ENCODE results near the gene KRT81. TPM values are rescaled to one million over a fixed set of nuclear protein-coding genes. Genes with fewer than 3 reads are reported as not detected.

Gene KRT81
- total RNA-seq (2014; rRNA removed; shearing (Covaris generic)) (0.11 TPM in 1 of 2 replicates, not detected in the other), polyA plus RNA-seq (2016; fragmentation: Nextera tagmentation; extraction: Ambion mirVana) (0.34 and 0.95 TPM in 2 replicates)

- H3K79me2 ChIP-seq (ENCODE audit: insufficient read depth), result no peaks in the 10 kb centered on the region
- no peaks in the 10 kb centered on the region for H3K36me3 ChIP-seq (ENCODE audit: low read depth)
- H3K9me3 ChIP-seq (ENCODE audit: low read depth), result no peaks in the 10 kb centered on the region
- DNase-seq, result no peak
- no peaks in the 10 kb centered on the region for H3K9me2 ChIP-seq (ENCODE audit: insufficient read depth)
- H2AFZ ChIP-seq, result no peak within 1 kb of the TSS
- H3K4me2 ChIP-seq (ENCODE audit: unreplicated experiment), result no peak within 1 kb of the TSS
- no peak within 1 kb of the TSS for H3K4me3 ChIP-seq
- H3K9ac ChIP-seq, result no peak within 1 kb of the TSS
- H3K27ac ChIP-seq, result no peak within 1 kb of the TSS
- TF ChIP-seq EZH2 (IDR thresholded peaks at IDR 0.05; ENCODE audit: insufficient read depth, poor library complexity, severe bottlenecking) (no peak), EZH2phosphoT487 (IDR thresholded peaks at IDR 0.05; ENCODE audit: insufficient read depth, low read depth) (no peak)
- 55 to 62% methylated on average over 11 to 18 of the region's 32 CpGs for WGBS, 2 experiments (ENCODE audit: low coverage in 1 of 2, low lambda C conversion rate in 2 of 2, missing lambda C conversion rate in 2 of 2)
- no peaks in the 10 kb centered on the region for H3K27me3 ChIP-seq (replicated peaks; ENCODE audit: insufficient read depth)
- in situ Hi-C loops (cut with MboI), result no loop called here
- H4K20me1 ChIP-seq (ENCODE audit: insufficient read depth), result no peaks in the 10 kb centered on the region
- H3K4me1 ChIP-seq (ENCODE audit: insufficient read depth), result 0 out of 2 replicates have a peak, but pooled peaks cover 5% of the 10 kb centered on the region
- H3F3A ChIP-seq (ENCODE audit: insufficient read depth), result no peaks in the 10 kb centered on the region
Measured at GRCh38 chr12:52291267-52291935, at the start of gene KRT81. Gene KRT81, minus strand, starts transcription at chr12:52291534. Its CDS starts 69 bp downstream, at chr12:52291465.

- H2AFZ ChIP-seq, result no peak overlapping the region
- H3K9ac ChIP-seq, result no peak overlapping the region
- H3K9me3 ChIP-seq (ENCODE audit: low read depth), result no peaks in the 10 kb centered on the region
- 0 out of 2 replicates have a peak, but pooled peaks cover 5% of the 10 kb centered on the region for H3F3A ChIP-seq (ENCODE audit: insufficient read depth)
- H3K27me3 ChIP-seq (replicated peaks; ENCODE audit: insufficient read depth), result peaks cover 26% of the 10 kb centered on the region
- peak; percentile 20 for DNase-seq
- no peaks in the 10 kb centered on the region for H3K79me2 ChIP-seq (ENCODE audit: insufficient read depth)
- TF ChIP-seq EZH2phosphoT487 (IDR thresholded peaks at IDR 0.05; ENCODE audit: insufficient read depth, low read depth) (no peak), EZH2 (IDR thresholded peaks at IDR 0.05; ENCODE audit: insufficient read depth, poor library complexity, severe bottlenecking) (no peak)
- in situ Hi-C loops (cut with MboI), result no loop called here
- 63 to 69% methylated on average over 10 of the region's 10 CpGs for WGBS, 2 experiments (ENCODE audit: low coverage in 1 of 2, low lambda C conversion rate in 2 of 2, missing lambda C conversion rate in 2 of 2)
- no peaks in the 10 kb centered on the region for H3K4me1 ChIP-seq (ENCODE audit: insufficient read depth)
- H3K27ac ChIP-seq, result no peak overlapping the region
- no peaks in the 10 kb centered on the region for H3K9me2 ChIP-seq (ENCODE audit: insufficient read depth)
- H3K36me3 ChIP-seq (ENCODE audit: low read depth), result no peaks in the 10 kb centered on the region
- no peaks in the 10 kb centered on the region for H4K20me1 ChIP-seq (ENCODE audit: insufficient read depth)
- no peak overlapping the region for H3K4me2 ChIP-seq (ENCODE audit: unreplicated experiment)
- H3K4me3 ChIP-seq, result no peak overlapping the region
Measured at GRCh38 chr12:52338241-52338960, 47.1 kb upstream of the KRT81 start.

- no peak overlapping the region for H3K9ac ChIP-seq
- no peaks in the 10 kb centered on the region for H3K9me3 ChIP-seq (ENCODE audit: low read depth)
- TF ChIP-seq EZH2phosphoT487 (IDR thresholded peaks at IDR 0.05; ENCODE audit: insufficient read depth, low read depth), result no peak
- no peak for TF ChIP-seq EZH2 (IDR thresholded peaks at IDR 0.05; ENCODE audit: insufficient read depth, poor library complexity, severe bottlenecking)
- H3K27ac ChIP-seq, result no peak overlapping the region
- no peak overlapping the region for H3K4me2 ChIP-seq (ENCODE audit: unreplicated experiment)
- no peak overlapping the region for H2AFZ ChIP-seq
- no peak overlapping the region for H3K4me3 ChIP-seq
- no peaks in the 10 kb centered on the region for H4K20me1 ChIP-seq (ENCODE audit: insufficient read depth)
- H3F3A ChIP-seq (ENCODE audit: insufficient read depth), result 0 out of 2 replicates have a peak, but pooled peaks cover 5% of the 10 kb centered on the region
- H3K79me2 ChIP-seq (ENCODE audit: insufficient read depth), result no peaks in the 10 kb centered on the region
- in situ Hi-C loops (cut with MboI), result no loop called here
- H3K27me3 ChIP-seq (replicated peaks; ENCODE audit: insufficient read depth), result peaks cover 22% of the 10 kb centered on the region
- H3K4me1 ChIP-seq (ENCODE audit: insufficient read depth), result no peaks in the 10 kb centered on the region
- WGBS, 2 experiments (ENCODE audit: low coverage in 1 of 2, low lambda C conversion rate in 2 of 2, missing lambda C conversion rate in 2 of 2), result 30 to 33% methylated on average over 1 of the region's 1 CpG
- no peaks in the 10 kb centered on the region for H3K9me2 ChIP-seq (ENCODE audit: insufficient read depth)
- H3K36me3 ChIP-seq (ENCODE audit: low read depth), result no peaks in the 10 kb centered on the region
- DNase-seq, result peak; percentile 42
Measured at GRCh38 chr12:52337054-52337453, 45.7 kb upstream of the KRT81 start.

GRCh38 chr12:52336641-52337040 lies 45.3 kb upstream of the KRT81 start:
- 50 to 52% methylated on average over 2 of the region's 2 CpGs for WGBS, 2 experiments (ENCODE audit: low coverage in 1 of 2, low lambda C conversion rate in 2 of 2, missing lambda C conversion rate in 2 of 2)
- H3K36me3 ChIP-seq (ENCODE audit: low read depth), result no peaks in the 10 kb centered on the region
- no peaks in the 10 kb centered on the region for H3K9me3 ChIP-seq (ENCODE audit: low read depth)
- 0 out of 2 replicates have a peak, but pooled peaks cover 5% of the 10 kb centered on the region for H3F3A ChIP-seq (ENCODE audit: insufficient read depth)
- H3K4me3 ChIP-seq, result no peak overlapping the region
- no peaks in the 10 kb centered on the region for H3K79me2 ChIP-seq (ENCODE audit: insufficient read depth)
- no peak overlapping the region for H3K27ac ChIP-seq
- H3K4me1 ChIP-seq (ENCODE audit: insufficient read depth), result no peaks in the 10 kb centered on the region
- no peak for DNase-seq
- in situ Hi-C loops (cut with MboI), result no loop called here
- no peak for TF ChIP-seq EZH2phosphoT487 (IDR thresholded peaks at IDR 0.05; ENCODE audit: insufficient read depth, low read depth)
- no peak for TF ChIP-seq EZH2 (IDR thresholded peaks at IDR 0.05; ENCODE audit: insufficient read depth, poor library complexity, severe bottlenecking)
- H3K9me2 ChIP-seq (ENCODE audit: insufficient read depth), result no peaks in the 10 kb centered on the region
- H4K20me1 ChIP-seq (ENCODE audit: insufficient read depth), result no peaks in the 10 kb centered on the region
- no peak overlapping the region for H3K9ac ChIP-seq
- peaks cover 18% of the 10 kb centered on the region for H3K27me3 ChIP-seq (replicated peaks; ENCODE audit: insufficient read depth)
- H2AFZ ChIP-seq, result no peak overlapping the region
- no peak overlapping the region for H3K4me2 ChIP-seq (ENCODE audit: unreplicated experiment)
